NCI-H774 (cell line): ENCODE results near the gene RIPK1.
A peak's percentile ranks its signal among the peaks of the same experiment; 100 is the strongest.
"Not testable (repeated sequence)": the region's sequence is repeated elsewhere in the genome, so short reads cannot be mapped to it uniquely, and the experiment has no call there.

Source experiments
- DNase-seq: peaks from one replicate; lab custom pipeline; 2025; lab: John Stamatoyannopoulos, UW

Gene RIPK1

DNA sequence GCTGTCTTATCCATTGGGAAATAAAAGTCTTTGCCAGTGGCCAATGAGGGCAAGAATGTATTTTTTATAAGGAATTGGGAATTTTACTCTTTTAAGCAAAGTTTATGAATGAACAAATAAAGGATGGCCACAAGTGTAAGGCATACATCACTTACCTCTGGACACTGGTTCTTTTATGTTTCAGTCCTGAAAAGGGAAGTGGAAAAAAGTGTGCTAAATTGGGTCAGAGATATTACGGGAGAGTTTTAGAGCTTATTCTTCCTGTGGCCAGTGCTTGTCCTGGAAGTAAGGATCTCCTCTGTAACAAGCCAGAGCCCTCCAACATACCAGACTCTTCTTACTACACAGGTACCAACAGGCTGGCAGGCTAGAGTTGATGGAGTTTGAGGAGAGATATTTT is 22.5 kb upstream of the RIPK1 start:
- DNase-seq, result no peak

- DNase-seq, result no peak
These were observed 22.0 kb upstream of the RIPK1 start for GRCh38 chr6:3046295-3046694.

GRCh38 chr6:3048009-3048408 is 20.3 kb upstream of the RIPK1 start:
- not testable (repeated sequence) for DNase-seq

GRCh38 chr6:3052481-3053230 is 15.6 kb upstream of the RIPK1 start:
- DNase-seq, result no peak

GRCh38 chr6:3053231-3053508 is 15.1 kb upstream of the RIPK1 start:
- no peak for DNase-seq

- peak; percentile 1 for DNase-seq
These were observed 13.8 kb upstream of the RIPK1 start for GRCh38 chr6:3054229-3055157.

DNA sequence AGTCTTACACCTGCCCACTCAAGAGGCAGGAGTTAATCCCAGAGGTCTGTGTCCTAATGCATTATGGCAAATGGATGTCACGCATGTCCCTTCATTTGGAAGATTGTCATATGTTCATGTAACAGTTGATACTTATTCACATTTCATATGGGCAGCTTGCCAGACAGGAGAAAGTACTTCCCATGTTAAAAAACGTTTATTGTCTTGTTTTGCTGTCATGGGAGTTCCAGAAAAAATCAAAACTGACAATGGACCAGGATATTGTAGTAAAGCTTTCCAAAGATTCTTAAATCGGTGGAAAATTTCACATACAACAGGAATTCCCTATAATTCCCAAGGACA is 13.2 kb upstream of the RIPK1 start:
- DNase-seq, result not testable (repeated sequence)

GRCh38 chr6:3057063-3057770 is 11.1 kb upstream of the RIPK1 start:
- no peak for DNase-seq

DNA sequence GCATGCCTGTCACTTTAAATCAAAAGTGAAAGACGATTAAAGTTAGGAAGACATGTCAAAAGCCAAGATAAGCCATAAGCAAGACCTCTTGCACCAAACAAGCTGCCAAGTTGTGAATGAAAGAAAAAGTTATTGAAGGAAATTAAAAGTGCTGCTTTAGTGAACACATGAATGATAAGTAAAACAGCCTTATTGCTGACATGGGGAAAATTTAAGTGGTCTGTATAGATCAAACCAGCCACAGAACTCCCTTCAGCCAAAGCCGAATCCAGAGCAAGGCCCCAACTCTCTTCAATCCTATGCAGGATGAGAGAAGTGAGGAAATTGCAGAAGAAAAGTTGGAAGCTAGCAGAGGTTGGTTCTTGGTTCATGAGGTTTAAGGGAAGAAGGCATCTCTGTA is 9.3 kb upstream of the RIPK1 start:
- no peak for DNase-seq

DNA sequence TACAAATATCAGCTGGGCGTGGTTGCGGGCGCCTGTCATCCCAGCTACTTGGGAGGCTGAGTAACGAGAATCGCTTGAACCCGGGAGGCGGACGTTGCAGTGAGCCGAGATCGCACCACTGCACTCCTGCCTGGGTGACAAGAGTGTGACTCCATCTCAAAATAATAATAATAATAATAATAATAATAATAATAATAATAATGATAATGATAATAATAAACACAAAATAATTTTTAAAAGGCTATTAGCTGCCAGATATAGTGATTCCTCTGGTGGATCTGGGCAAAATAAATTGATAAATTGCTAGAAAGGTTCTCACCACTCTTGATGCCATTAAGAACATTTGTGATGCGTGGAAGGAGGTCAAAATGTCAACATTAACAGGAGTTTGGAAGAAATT is 8.2 kb upstream of the RIPK1 start:
- not testable (repeated sequence) for DNase-seq

DNA sequence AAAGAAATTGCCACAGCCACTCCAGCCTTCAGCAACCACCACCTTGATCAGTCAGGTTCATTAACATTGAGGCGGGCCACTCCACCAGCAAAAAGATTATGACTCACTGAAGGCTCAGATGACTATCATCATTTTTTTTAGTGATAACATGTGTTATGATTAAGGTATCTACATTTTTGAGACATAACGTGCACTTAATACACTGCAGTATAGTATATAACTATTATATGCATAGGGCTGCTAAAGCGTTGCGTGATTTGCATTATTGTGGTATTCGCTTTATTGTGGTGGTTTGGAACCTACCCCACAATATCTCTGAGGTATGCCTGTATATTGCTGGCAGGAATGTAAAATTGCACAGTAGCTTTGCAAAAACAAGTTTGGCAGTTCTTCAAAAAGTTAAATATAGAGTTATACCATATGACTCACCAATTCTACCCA is 6.8 kb upstream of the RIPK1 start:
- DNase-seq, result no peak

GRCh38 chr6:3063340-3063732 is 5.0 kb upstream of the RIPK1 start:
- not testable (repeated sequence) for DNase-seq

DNA sequence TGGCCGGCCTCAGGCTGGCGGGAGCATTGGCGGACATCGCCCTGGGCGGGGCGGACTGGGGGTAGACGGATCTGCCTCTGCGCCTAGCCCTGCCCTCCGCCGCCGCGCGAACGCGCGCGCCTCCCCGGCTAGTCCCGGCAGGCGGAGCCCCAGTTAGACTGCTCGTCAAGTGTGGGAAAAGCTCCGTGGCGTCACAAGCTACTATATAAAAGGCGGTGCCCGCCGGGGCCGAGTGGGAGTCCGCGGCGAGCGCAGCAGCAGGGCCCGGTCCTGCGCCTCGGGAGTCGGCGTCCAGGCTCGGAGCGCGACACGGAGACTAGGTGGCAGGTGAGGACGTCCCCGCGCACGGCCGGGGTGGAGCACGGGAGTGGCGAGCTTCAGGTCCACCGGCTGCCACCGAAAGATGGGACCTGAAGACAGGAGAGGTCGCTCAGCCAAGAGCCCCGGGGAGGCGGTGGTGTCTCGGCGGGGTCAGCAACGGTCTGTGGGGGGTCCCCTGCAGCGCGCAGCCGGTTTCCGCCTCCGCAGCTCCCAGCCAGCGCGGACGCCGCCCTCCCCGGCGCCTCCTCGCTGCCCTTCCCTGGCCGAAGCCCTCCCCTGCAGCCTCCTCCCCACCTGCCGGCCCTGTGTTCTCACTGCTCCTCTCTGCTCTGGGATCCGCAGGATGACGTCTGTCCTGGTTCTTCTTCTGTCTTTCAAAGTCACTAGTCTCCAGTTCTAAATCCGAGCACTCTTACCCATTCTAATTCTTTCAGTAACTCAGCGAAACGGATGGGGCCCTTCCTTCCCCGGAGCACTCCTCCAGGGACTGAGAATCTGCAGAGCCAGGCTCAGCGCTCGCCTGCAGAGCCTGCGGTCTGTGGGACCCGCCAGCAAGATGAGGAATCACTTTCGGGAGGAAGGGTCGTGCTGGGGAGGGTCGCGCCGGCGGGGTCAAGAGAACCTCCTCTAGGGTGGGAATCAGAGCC is 4.3 kb upstream of the RIPK1 start:
- peak; percentile 86 for DNase-seq

DNA sequence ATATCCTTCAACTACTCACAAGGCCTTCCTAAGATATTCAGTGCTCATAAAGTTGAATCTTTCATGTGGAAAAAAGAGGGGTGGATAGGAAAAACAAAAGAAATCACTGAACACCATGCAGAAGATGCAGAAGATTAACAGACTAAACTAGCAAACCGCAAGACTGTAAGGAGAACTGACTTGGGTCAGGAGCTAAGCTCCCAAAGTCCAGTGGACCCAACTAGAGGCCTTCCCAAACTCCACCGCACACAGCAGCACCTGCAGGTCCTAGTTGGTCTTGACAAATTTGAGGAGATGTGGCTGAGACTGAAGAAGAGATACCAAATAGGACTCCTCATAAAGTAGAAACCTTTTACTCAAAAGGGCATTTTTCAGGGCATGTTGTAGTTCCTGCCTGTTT is 3.3 kb downstream of the RIPK1 start:
- DNase-seq, result no peak

DNA sequence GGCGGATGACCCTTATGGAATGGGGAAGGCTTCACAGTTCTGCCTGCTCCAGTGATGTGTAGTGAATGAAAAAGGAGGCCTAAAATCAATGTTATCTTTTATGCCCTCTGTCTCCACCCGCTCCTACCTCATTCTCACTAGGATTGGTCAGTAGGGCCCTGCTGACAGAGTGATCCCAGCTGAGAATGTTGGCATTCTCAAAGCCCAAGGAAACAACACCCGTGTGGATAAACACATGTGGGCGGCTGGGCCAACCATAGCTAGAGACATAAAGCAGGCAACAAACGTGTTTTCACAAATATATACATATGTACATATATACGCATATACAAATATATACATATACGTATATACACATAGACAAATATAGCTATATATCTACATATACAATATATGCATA is 4.5 kb downstream of the RIPK1 start:
- DNase-seq, result no peak

- no peak for DNase-seq
These were observed 5.1 kb downstream of the RIPK1 start for GRCh38 chr6:3073382-3073781.

DNA sequence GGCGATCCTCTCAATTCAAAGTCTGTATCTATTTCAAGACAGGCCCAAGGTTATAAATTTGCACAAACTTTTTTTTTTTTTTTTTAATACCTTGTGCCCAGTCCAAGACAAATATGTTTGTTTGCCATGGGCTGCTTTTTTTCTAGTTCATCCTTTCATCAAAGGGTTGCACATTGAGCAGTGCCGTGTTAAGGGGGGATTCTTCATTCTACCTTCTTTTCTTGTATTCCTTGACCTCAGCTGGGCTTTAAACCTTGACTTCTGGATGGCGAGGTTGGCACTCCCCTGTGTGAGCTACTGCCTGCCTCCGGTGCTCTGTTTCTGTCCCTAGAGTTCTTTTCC is 7.4 kb downstream of the RIPK1 start:
- DNase-seq, result no peak

GRCh38 chr6:3076320-3076719 is 8.0 kb downstream of the RIPK1 start:
- no peak for DNase-seq

GRCh38 chr6:3077430-3077829 is 9.1 kb downstream of the RIPK1 start:
- DNase-seq, result no peak

DNA sequence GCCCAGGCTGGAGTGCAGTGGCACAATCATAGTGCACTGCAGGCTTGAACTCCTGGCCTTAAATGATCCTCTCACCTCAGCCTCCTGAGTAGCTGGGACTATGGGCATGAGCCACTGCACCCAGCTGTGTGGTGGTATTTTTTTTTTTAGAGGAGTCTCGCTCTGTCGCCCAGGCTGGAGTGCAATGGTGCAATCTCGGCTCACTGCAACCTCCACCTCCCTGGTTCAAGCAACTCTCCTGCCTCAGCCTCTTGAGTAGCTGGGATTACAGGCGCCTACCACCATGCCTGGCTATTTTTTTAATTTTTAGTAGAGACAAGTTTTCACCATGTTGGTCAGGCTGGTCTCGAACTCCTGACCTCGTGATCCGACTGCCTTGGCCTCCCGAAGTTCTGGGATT is 10.7 kb downstream of the RIPK1 start:
- not testable (repeated sequence) for DNase-seq

DNA sequence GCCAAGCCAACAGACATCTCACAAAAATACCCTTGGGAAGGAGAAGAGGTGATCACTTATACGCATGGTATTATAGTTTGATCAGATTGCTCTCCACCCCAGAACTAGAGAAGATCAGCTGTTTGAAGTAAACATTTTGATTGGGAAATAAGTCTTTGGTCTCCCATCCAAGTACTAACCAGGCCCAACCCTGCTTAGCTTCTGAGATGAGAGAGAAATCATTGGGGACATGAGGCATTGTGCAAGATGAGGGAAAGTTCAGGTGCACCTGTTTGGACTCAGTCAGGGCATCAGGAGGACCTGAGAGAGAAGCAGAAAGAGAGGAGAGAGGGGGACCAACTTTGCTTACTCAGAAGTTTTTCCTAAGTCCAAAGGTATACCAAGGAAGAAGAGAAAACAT is 11.4 kb downstream of the RIPK1 start:
- DNase-seq, result no peak

DNA sequence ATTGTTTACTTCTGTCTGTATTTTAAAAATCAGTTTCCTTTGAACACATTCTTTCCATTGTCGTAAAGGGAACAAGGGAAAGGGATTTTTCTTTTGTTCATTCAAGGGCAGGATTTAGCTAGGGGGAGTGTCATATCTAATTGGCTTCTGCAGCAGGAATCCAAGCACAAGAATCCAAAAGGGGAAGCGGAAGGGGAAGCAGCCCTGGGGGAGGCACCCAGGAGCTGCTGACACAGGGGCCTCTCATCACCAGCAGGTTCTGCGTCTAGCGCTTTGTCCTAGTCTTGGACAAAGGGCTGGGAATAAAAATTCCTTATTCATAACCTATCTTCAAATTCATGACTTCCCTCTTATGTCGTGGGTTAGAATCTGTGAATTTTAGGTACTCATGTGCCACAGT is 13.7 kb downstream of the RIPK1 start:
- no peak for DNase-seq
